RWPE2 (cell line): ENCODE measurements around the gene PCYT1A.

Experiments
- ATAC-seq: fragments of 200-7000 bp; cut with Tn5 transposase; 3 replicates; pipeline ENCODE4 v1.9.1; 2021; ENCODE audit warnings: low read depth
- DNase-seq: peaks from one replicate; pipeline ENCODE4 v3.0.0-alpha.2; 2020; ENCODE audit warnings: low spot score
- H3K27ac ChIP-seq: fragments of 450-650 bp; 2 replicates; pipeline ENCODE4 v1.5.1; 2017; ENCODE audit warnings: mild to moderate bottlenecking; ENCODE audit not compliant: poor library complexity, severe bottlenecking
- H3K27me3 ChIP-seq: fragments of 250-450 bp; sonication (Bioruptor Pico); 2 replicates; pipeline ENCODE4 v1.5.1; 2021; ENCODE audit warnings: mild to moderate bottlenecking, moderate library complexity; ENCODE audit not compliant: insufficient read depth, poor library complexity, severe bottlenecking
- H3K36me3 ChIP-seq: fragments of 250-450 bp; sonication (Bioruptor Pico); 2 replicates; pipeline ENCODE4 v1.5.1; 2020; ENCODE audit warnings: low read depth, mild to moderate bottlenecking, moderate library complexity
- H3K4me1 ChIP-seq: fragments of 250-450 bp; sonication (Bioruptor Pico); 2 replicates; pipeline ENCODE4 v1.5.1; 2021; ENCODE audit warnings: mild to moderate bottlenecking, moderate library complexity; ENCODE audit not compliant: insufficient read depth, poor library complexity, severe bottlenecking
- H3K4me3 ChIP-seq: fragments of 250-450 bp; sonication (Bioruptor Pico); 2 replicates; pipeline ENCODE4 v1.5.1; 2021; ENCODE audit warnings: mild to moderate bottlenecking, moderate library complexity; ENCODE audit not compliant: severe bottlenecking
- H3K9me3 ChIP-seq: fragments of 250-450 bp; sonication (Bioruptor Pico); 2 replicates; pipeline ENCODE4 v1.5.1; 2021; ENCODE audit warnings: mild to moderate bottlenecking, moderate library complexity; ENCODE audit not compliant: severe bottlenecking
- CTCF ChIP-seq: fragments of 450-650 bp; IDR thresholded peaks from one replicate; pipeline ENCODE4 v1.5.1; 2017; ENCODE audit warnings: mild to moderate bottlenecking, moderate library complexity; ENCODE audit not compliant: poor library complexity, severe bottlenecking

PCYT1A gene

GRCh38 chr3:196198771-196199753 lies 88.5 kb downstream of the PCYT1A start:
- ATAC-seq = no peak
- Histone ChIP-seq H3K4me1 (no peaks in the 10 kb centered on the region), H3K36me3 (no peaks in the 10 kb centered on the region), H3K27ac (no peak overlapping the region), H3K9me3 (no peaks in the 10 kb centered on the region), H3K27me3 (no peaks in the 10 kb centered on the region), H3K4me3 (no peak overlapping the region)
- no peak for TF ChIP-seq CTCF
- DNase-seq = no peak

DNA sequence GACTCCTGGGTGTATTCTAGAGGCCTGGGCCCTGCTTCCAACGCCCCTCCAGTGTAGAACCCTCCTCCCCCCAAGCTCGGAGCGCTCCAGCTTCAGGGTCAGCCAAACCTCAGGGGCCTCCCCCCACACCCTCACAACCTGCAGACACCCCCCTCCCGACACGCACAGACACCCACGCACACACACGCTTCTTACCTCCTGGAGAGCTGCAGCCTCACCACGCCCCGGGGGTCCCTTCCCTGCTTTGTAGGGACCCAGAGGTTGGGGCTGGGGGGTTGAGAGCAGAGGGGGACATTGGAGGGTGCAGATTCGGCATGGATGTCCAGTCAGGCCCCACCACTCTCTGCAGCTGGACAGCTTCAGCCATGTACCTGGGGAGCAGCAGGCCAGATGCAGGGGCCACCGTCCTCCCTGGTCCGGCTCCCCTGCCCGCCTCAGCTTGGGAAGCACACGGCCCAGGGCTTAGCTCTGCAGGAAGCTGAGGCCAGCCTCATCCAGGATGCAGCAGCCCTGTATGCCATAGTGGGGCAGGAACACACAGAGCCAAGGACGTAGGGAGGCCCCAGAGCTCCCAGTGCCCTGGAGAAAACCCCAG lies 89.3 kb downstream of the PCYT1A start:
- Histone ChIP-seq H3K36me3 (no peaks in the 10 kb centered on the region), H3K4me1 (no peaks in the 10 kb centered on the region), H3K27me3 (no peaks in the 10 kb centered on the region)

GRCh38 chr3:196197524-196197923 lies 90.0 kb downstream of the PCYT1A start:
- Histone ChIP-seq H3K4me3 (no peak overlapping the region), H3K27ac (no peak overlapping the region), H3K9me3 (no peaks in the 10 kb centered on the region), H3K4me1 (no peaks in the 10 kb centered on the region), H3K36me3 (no peaks in the 10 kb centered on the region), H3K27me3 (no peaks in the 10 kb centered on the region)
- no peak for DNase-seq
- ATAC-seq = no peak
- no peak for TF ChIP-seq CTCF

More for the DNA sequence above, 89.3 kb downstream of the PCYT1A start:
- no peak for TF ChIP-seq CTCF
- no peak for DNase-seq
- ATAC-seq = no peak
- H3K9me3 ChIP-seq = no peaks in the 10 kb centered on the region
- no peak overlapping the region for H3K4me3 ChIP-seq
- H3K27ac ChIP-seq = no peak overlapping the region

DNA sequence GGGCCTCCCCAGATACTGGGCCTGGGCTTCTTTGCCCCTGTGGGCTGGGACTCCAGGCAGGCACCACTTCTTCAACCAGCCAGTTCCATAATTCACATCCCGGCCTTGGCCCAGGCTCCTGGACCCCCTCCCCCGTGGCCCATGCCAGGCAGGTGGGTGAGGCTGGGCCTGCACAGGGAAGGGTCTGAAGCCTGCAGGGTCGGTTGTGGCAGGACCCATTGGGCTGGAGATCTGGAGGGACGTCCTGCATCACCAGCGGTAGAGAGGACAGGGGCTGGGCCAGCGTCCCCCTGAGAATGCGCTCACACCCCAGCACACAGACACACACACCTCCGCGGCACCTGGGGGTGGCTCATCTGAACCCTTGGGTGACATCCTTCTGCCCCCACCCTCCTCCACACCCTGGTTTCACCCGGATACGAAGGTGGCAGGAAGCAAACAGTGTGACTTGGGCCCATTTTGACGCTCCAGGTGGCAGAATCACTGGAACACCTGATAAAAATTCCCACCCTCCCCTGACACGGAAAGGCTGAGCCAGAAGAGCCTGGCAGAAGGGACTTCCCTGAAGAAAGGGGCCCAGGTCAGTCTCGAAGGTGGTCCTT lies 91.8 kb downstream of the PCYT1A start:
- Histone ChIP-seq H3K4me3 (no peak overlapping the region), H3K9me3 (no peaks in the 10 kb centered on the region), H3K27me3 (no peaks in the 10 kb centered on the region), H3K27ac (no peak overlapping the region), H3K36me3 (no peaks in the 10 kb centered on the region), H3K4me1 (no peaks in the 10 kb centered on the region)
- ATAC-seq (no peak), DNase-seq (no peak)
- TF ChIP-seq CTCF = no peak
